GM19397 (cell line): ENCODE data around the gene CIAO3.

Source experiments
- ATAC-seq: cut with Tn5 transposase; IDR thresholded peaks from one replicate; pipeline ENCODE4 v1.9.1; 2021; ENCODE audit warnings: mild to moderate bottlenecking, moderate library complexity; ENCODE audit not compliant: unreplicated experiment

Gene CIAO3

DNA sequence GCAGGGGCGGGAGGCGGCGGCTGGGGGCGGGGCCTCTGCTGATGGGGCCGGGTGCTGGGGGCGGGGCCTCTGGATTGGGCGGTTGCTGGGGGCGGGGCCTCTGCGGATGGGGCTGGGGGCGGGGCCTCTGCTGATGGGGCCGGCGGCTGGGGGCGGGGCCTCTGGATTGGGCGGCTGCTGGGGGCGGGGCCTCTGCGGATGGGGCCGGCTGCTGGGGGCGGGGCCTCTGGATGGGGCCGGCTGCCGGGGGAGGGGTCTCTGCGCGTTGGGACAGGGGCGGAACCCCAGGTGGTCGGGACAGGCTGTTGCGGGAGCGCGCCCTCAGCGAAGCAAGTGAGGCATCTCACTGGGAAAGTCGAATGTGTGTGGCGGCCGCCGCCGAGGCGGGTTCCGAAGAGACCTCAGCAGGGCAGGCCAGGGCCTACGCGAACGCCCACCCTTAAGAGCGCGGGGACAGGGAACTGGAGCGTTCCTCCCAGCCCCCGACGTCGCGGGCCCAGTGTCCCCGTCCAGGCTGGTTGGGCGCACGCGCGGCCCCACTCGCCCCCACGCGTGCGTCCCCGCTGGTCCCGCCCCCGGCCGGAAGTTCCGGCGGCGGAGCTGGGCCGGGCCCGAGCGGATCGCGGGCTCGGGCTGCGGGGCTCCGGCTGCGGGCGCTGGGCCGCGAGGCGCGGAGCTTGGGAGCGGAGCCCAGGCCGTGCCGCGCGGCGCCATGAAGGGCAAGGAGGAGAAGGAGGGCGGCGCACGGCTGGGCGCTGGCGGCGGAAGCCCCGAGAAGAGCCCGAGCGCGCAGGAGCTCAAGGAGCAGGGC lies 60.8 kb downstream of the CIAO3 start, which contains the start of gene STUB1:
TSS of gene STUB1 (plus strand) at position 597 of the 811 bp plus-strand sequence. CDS start at position 713, 116 bp downstream.
- peak; percentile 47 for ATAC-seq
